ENCODE results near the gene ZSWIM6. TPM values are rescaled to one million over a fixed set of nuclear protein-coding genes. Genes with fewer than 3 reads are reported as not detected.

Gene ZSWIM6
- polyA plus RNA-seq, 1 of the 3 experiments (the other 2 are of a cell fraction): 7.4 TPM

- ChIA-PET CTCF (interaction anchor here (1.5 kb wide), 2 partner anchors 10 to 26 kb away, joined by 4 read pairs; no protein-coding TSS in a partner anchor), POLR2A (no interaction called here)
- Histone ChIP-seq H3K9ac (peak overlapping the region; percentile 54; the same call in 1 of the 2 replicates), H3F3A (replicated peaks; ENCODE audit: insufficient read depth) (peaks cover 30% of the 10 kb centered on the region), H3K27me3 (ENCODE audit: insufficient read depth) (no peaks in the 10 kb centered on the region), H2AFZ (ENCODE audit: low read depth) (peak overlapping the region; percentile 49), H3K27ac (ENCODE audit: low read depth in 2 of 2, low read length in 1 of 2) (peak overlapping the region in 1 of 2 experiments; percentile 94; a peak in 2 of 4 replicates), H3K36me3 (replicated peaks in 1 of 2; ENCODE audit: control insufficient read depth in 1 of 2, insufficient read depth in 2 of 2, low read length in 1 of 2) (no peaks in the 10 kb centered on the region), H3K4me2 (0 out of 2 replicates have a peak overlapping the region, but pooled peaks have one; percentile 2), H3K4me3 (ENCODE audit: low read depth in 2 of 2, low read length in 1 of 2) (no peak overlapping the region), H4K20me1 (ENCODE audit: insufficient read depth) (no peaks in the 10 kb centered on the region), H3K4me1 (ENCODE audit: control insufficient read depth in 1 of 2, insufficient read depth in 2 of 2, low read depth in 1 of 2, low read length in 1 of 2) (peaks cover 0 to 32% of the 10 kb centered on the region in 2 experiments), H3K9me2 (no peaks in the 10 kb centered on the region), H3K9me3 (no peaks in the 10 kb centered on the region), H3K79me2 (ENCODE audit: insufficient read depth) (no peaks in the 10 kb centered on the region)
- 80% methylated on average over 4 of the region's 4 CpGs for WGBS (ENCODE audit: low lambda C conversion rate)
- TF ChIP-seq ELF1 (IDR thresholded peaks at IDR 0.05) (no peak), SMC3 (IDR thresholded peaks at IDR 0.05; ENCODE audit: low read depth, low read length) (no peak), ZBTB33 (IDR thresholded peaks at IDR 0.05; ENCODE audit: borderline replicate concordance, low read depth) (no peak), TCF12 (IDR thresholded peaks at IDR 0.05) (no peak), FOXJ3 (CRISPR knock-in tag; IDR thresholded peaks at IDR 0.05) (no peak), MAX (IDR thresholded peaks at IDR 0.05; ENCODE audit: low read depth) (no peak), TAF1 (IDR thresholded peaks at IDR 0.05; ENCODE audit: borderline replicate concordance, low read depth, low read length) (no peak), GATA2 (CRISPR knock-in tag; IDR thresholded peaks at IDR 0.05) (no peak), RXRA (IDR thresholded peaks at IDR 0.05; ENCODE audit: borderline replicate concordance, low read depth) (no peak)
- no peak for DNase-seq
Observed at GRCh38 chr5:61303346-61303745, 28.7 kb upstream of the ZSWIM6 start.

- POLR2A ChIA-PET: no interaction called here
- peak overlapping the region in 1 of 2 experiments; percentile 52; a peak in 2 of 4 replicates for H3K27ac ChIP-seq (ENCODE audit: low read depth in 2 of 2, low read length in 1 of 2)
- WGBS (ENCODE audit: low lambda C conversion rate): 52% methylated on average over 8 of the region's 15 CpGs
- no peak overlapping the region for H3K9ac ChIP-seq
- H3K9me2 ChIP-seq: no peaks in the 10 kb centered on the region
- no peak for DNase-seq
- peak overlapping the region; percentile 30; the same call in 1 of the 2 replicates for H2AFZ ChIP-seq (ENCODE audit: low read depth)
- H3K9me3 ChIP-seq: no peaks in the 10 kb centered on the region
- H3K4me1 ChIP-seq (ENCODE audit: control insufficient read depth in 1 of 2, insufficient read depth in 2 of 2, low read depth in 1 of 2, low read length in 1 of 2): peaks cover 0 to 40% of the 10 kb centered on the region in 2 experiments
- peaks cover 36% of the 10 kb centered on the region for H3F3A ChIP-seq (replicated peaks; ENCODE audit: insufficient read depth)
- CTCF ChIA-PET: interaction anchor here (1.5 kb wide), 1 partner anchor 25 kb away, joined by 4 read pairs; no protein-coding TSS in a partner anchor
- H3K4me2 ChIP-seq: no peak overlapping the region
- TF ChIP-seq GATA2 (CRISPR knock-in tag; IDR thresholded peaks at IDR 0.05) (no peak), REST (IDR thresholded peaks at IDR 0.05; ENCODE audit: low read depth, low read length) (no peak), SMC3 (IDR thresholded peaks at IDR 0.05; ENCODE audit: low read depth, low read length) (no peak), USF1 (IDR thresholded peaks at IDR 0.05; ENCODE audit: borderline replicate concordance, low read depth) (peak; percentile 10; the same call in 1 of the 2 replicates), MAX (IDR thresholded peaks at IDR 0.05; ENCODE audit: low read depth) (0 out of 2 replicates have a peak, but pooled peaks have one; percentile 39), CHD2 (IDR thresholded peaks at IDR 0.05; ENCODE audit: low read length, partially characterized antibody) (no peak)
- no peaks in the 10 kb centered on the region for H4K20me1 ChIP-seq (ENCODE audit: insufficient read depth)
- H3K36me3 ChIP-seq (replicated peaks in 1 of 2; ENCODE audit: control insufficient read depth in 1 of 2, insufficient read depth in 2 of 2, low read length in 1 of 2): no peaks in the 10 kb centered on the region
- no peaks in the 10 kb centered on the region for H3K27me3 ChIP-seq (ENCODE audit: insufficient read depth)
- no peak overlapping the region for H3K4me3 ChIP-seq (ENCODE audit: low read depth in 2 of 2, low read length in 1 of 2)
- no peaks in the 10 kb centered on the region for H3K79me2 ChIP-seq (ENCODE audit: insufficient read depth)
Observed at GRCh38 chr5:61304590-61305381, 27.3 kb upstream of the ZSWIM6 start.

Measured in SK-N-SH (cell line).